NB4 (cell line): ENCODE measurements around the gene CXCL11.

ENCODE experiments used
- DNase-seq: peaks from one replicate; pipeline ENCODE4 v3.0.0; 2010; ENCODE audit warnings: low read depth
- H3K4me3 ChIP-seq: one replicate; pipeline ENCODE4 v1.5.1; 2011; ENCODE audit warnings: mild to moderate bottlenecking, low read depth, low read length, moderate library complexity
- CTCF ChIP-seq: IDR thresholded peaks from one replicate; pipeline ENCODE4 v1.5.1; 2012; ENCODE audit warnings: low read depth, low read length
- MAX ChIP-seq: IDR thresholded peaks from 2 replicates; pipeline ENCODE4 v1.6.1; 2011; ENCODE audit warnings: low read depth, low read length
- MYC ChIP-seq: IDR thresholded peaks from 2 replicates; pipeline ENCODE4 v1.6.1; 2011; ENCODE audit warnings: low read depth, low read length
- POLR2A ChIP-seq: IDR thresholded peaks from 2 replicates; pipeline ENCODE4 v1.6.1; 2011; ENCODE audit warnings: mild to moderate bottlenecking; ENCODE audit not compliant: insufficient read length; ENCODE audit errors: extremely low read depth

The CXCL11 gene

GRCh38 chr4:76028350-76028765 lies 7.5 kb downstream of the CXCL11 start:
- TF ChIP-seq MAX (no peak), POLR2A (no peak), CTCF (no peak)
- no peak for DNase-seq
- no peak overlapping the region for H3K4me3 ChIP-seq

- TF ChIP-seq MAX (no peak), CTCF (no peak), MYC (no peak), POLR2A (no peak)
- no peak overlapping the region for H3K4me3 ChIP-seq
- no peak for DNase-seq
Measured at GRCh38 chr4:76024065-76024464, 11.8 kb downstream of the CXCL11 start.

- H3K4me3 ChIP-seq = no peak within 1 kb of the TSS
- DNase-seq = no peak
- TF ChIP-seq MYC = no peak
- TF ChIP-seq CTCF = no peak
- no peak for TF ChIP-seq MAX
- TF ChIP-seq POLR2A = no peak
Measured at GRCh38 chr4:76023389-76023788, 12.5 kb downstream of the CXCL11 start, which contains the start of gene CXCL10. Gene CXCL10 (minus strand): TSS chr4:76023497. CDS start chr4:76023431, 66 bp downstream.

- no peak for TF ChIP-seq MYC
- no peak for TF ChIP-seq CTCF
- TF ChIP-seq POLR2A = no peak
- TF ChIP-seq MAX = no peak
- no peak for DNase-seq
- H3K4me3 ChIP-seq = no peak overlapping the region
Measured at GRCh38 chr4:76022677-76023076, 13.2 kb downstream of the CXCL11 start.

- TF ChIP-seq POLR2A (no peak), CTCF (no peak), MAX (no peak), MYC (no peak)
- peak; percentile 39 for DNase-seq
- H3K4me3 ChIP-seq = no peak overlapping the region
Measured at GRCh38 chr4:76022031-76022430, 13.8 kb downstream of the CXCL11 start.

GRCh38 chr4:76017056-76017686 lies 18.7 kb downstream of the CXCL11 start:
- TF ChIP-seq MYC = no peak
- TF ChIP-seq CTCF = no peak
- no peak for TF ChIP-seq POLR2A
- TF ChIP-seq MAX = no peak
- no peak for DNase-seq
- no peak overlapping the region for H3K4me3 ChIP-seq
